Loucy (cell line): Measurements from ENCODE around the gene CAB39.

ENCODE experiments used
- EZH2phosphoT487 ChIP-seq: fragments of 200-600 bp; IDR thresholded peaks from 2 replicates; pipeline ENCODE4 v1.6.1; 2018; ENCODE audit warnings: antibody characterized with exemption, mild to moderate bottlenecking, moderate library complexity, borderline replicate concordance
- TF ChIP-seq, protein P1 (sequence below): fragments of 200-600 bp; sonication (generic); conservative IDR thresholded peaks from 2 replicates; pipeline ENCODE4 v1.5.1; 2014; ENCODE audit warnings: mild to moderate bottlenecking, antibody characterized with exemption, low read length

DNA sequence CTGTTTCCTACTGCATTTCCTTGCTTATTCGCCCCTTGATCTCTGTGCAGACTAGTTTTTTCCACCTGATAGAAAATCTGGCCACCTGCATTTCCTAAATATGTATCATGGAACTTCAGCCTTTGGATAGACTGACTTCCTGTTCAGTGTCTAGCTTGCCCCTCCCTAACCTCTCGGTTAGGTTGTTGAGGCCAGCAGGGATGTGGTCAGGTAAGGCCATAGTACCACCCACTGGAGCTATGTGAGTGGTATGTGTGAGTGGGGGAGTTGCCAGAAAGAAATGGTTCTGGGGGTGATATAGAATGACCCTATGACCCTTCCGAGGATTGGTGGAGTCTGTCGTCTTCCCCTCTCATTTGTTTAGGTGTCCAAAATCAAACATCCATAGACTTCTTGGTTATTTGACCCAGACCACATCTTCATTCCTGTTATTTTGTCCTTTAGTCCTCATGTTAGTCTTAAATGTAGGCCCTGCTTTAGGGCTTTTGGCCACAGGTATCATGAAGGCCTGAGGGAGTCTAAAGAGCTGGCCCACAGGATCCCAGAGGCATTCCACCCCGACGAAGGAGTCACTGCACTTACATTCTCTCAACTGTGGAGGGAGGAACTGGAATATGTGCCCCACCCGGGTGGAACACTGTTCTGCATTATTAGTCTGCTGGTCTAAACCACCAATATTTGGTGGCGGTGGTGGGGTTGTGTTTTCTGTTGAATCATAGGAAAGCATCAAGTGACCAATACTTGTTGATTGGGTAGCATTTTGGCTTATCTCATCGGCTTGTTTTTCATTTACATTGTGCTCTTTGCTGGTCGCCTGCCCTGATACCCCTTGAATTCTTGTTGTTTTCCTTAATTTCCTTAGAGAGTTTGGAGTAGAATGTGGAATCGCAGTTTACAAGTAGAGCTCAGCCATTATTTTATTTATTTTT, 21.9 kb downstream of the CAB39 start:
- TF ChIP-seq, protein P1, sequence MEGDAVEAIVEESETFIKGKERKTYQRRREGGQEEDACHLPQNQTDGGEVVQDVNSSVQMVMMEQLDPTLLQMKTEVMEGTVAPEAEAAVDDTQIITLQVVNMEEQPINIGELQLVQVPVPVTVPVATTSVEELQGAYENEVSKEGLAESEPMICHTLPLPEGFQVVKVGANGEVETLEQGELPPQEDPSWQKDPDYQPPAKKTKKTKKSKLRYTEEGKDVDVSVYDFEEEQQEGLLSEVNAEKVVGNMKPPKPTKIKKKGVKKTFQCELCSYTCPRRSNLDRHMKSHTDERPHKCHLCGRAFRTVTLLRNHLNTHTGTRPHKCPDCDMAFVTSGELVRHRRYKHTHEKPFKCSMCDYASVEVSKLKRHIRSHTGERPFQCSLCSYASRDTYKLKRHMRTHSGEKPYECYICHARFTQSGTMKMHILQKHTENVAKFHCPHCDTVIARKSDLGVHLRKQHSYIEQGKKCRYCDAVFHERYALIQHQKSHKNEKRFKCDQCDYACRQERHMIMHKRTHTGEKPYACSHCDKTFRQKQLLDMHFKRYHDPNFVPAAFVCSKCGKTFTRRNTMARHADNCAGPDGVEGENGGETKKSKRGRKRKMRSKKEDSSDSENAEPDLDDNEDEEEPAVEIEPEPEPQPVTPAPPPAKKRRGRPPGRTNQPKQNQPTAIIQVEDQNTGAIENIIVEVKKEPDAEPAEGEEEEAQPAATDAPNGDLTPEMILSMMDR = no peak
- TF ChIP-seq EZH2phosphoT487 = no peak
